ENCODE results near the gene ZNF2.

The ZNF2 gene

GRCh38 chr2:95206096-95206495, 40.5 kb downstream of the ZNF2 start:
- DNase-seq (ENCODE audit: low spot score): no peak

GRCh38 chr2:95207111-95207961, 41.7 kb downstream of the ZNF2 start, which contains the start of gene ZNF892:
Gene ZNF892, plus strand, starts transcription at chr2:95207521. Its CDS starts 295 bp downstream, at chr2:95207816.
- peak; percentile 87 for DNase-seq (ENCODE audit: low spot score)

- DNase-seq (ENCODE audit: low spot score): no peak
These were observed 42.5 kb downstream of the ZNF2 start for GRCh38 chr2:95208106-95208505.

- DNase-seq (ENCODE audit: low spot score): no peak
These were observed 49.5 kb downstream of the ZNF2 start for GRCh38 chr2:95215018-95215612.

GRCh38 chr2:95220449-95220848, 54.8 kb downstream of the ZNF2 start:
- no peak for DNase-seq (ENCODE audit: low spot score)

GRCh38 chr2:95225658-95226057, 60.0 kb downstream of the ZNF2 start:
- DNase-seq (ENCODE audit: low spot score): no peak

GRCh38 chr2:95231723-95232122, 66.1 kb downstream of the ZNF2 start:
- DNase-seq (ENCODE audit: low spot score): peak; percentile 71

GRCh38 chr2:95232232-95232631, 66.6 kb downstream of the ZNF2 start:
- DNase-seq (ENCODE audit: low spot score): no peak

Data from pons (tissue), 1 donor.